Measurements from ENCODE around the gene CTTN. TPM values are rescaled to one million over a fixed set of nuclear protein-coding genes. Genes with fewer than 3 reads are reported as not detected.

The CTTN gene
- total and polyA plus RNA-seq, 9 of the 15 experiments (the other 6 are each of a cell fraction or from before 2014, with no cell fraction given): 9.9 to 158 (median 99.7) TPM

- TF ChIP-seq POLR2G (IDR thresholded peaks at IDR 0.05; ENCODE audit: low read depth, low read length): no peak
These were observed 38.1 kb upstream of the CTTN start (continued) for GRCh38 chr11:70360211-70360610.

GRCh38 chr11:70364178-70364577 lies 34.2 kb upstream of the CTTN start:
- FAIRE-seq (no peak), ATAC-seq (no peak), DNase-seq (ENCODE audit: extremely low read depth in 1 of 4, low spot score in 3 of 4) (no peak)
- no peak overlapping the region for H3K9ac ChIP-seq (ENCODE audit: insufficient read depth in 1 of 2, low read depth in 2 of 2, low read length in 2 of 2)
- no peak overlapping the region for H3K4me2 ChIP-seq (ENCODE audit: insufficient read depth, low read length)
- no peaks in the 10 kb centered on the region for H3K4me1 ChIP-seq (replicated peaks in 1 of 2; ENCODE audit: control insufficient read depth in 2 of 2, insufficient read depth in 2 of 2, low read length in 2 of 2)
- no peaks in the 10 kb centered on the region for H3K27me3 ChIP-seq (ENCODE audit: control insufficient read depth in 2 of 2, insufficient read depth in 2 of 2, low read length in 2 of 2)
- ChIA-PET CTCF (ENCODE audit: low intra/inter-chr PET ratio) (no interaction called here), POLR2A (interaction anchor here (0.5 to 0.6 kb wide), 2 partner anchors 32 to 51 kb away, joined by 3 read pairs; no protein-coding TSS in a partner anchor)
- H3K27ac ChIP-seq (ENCODE audit: extremely low read depth, low read depth, low read length): no peak overlapping the region
- H3K79me2 ChIP-seq (ENCODE audit: control insufficient read depth, insufficient read depth, low read length): no peaks in the 10 kb centered on the region
- peaks cover 70% of the 10 kb centered on the region for H3K36me3 ChIP-seq (ENCODE audit: control insufficient read depth, insufficient read depth, low read length)
- intact Hi-C loops (cut with micrococcal nuclease): no loop called here
- H3K9me3 ChIP-seq (replicated peaks; ENCODE audit: control insufficient read depth, insufficient read depth, low read depth, low read length): peaks cover 2% of the 10 kb centered on the region; the same call in 1 of the 2 replicates
- no peaks in the 10 kb centered on the region for H3K9me1 ChIP-seq (ENCODE audit: control insufficient read depth, insufficient read depth, low read length)
- no TSS peak for BruUV-seq (replicated peaks)
- H4K20me1 ChIP-seq (replicated peaks; ENCODE audit: control insufficient read depth, insufficient read depth, low read length): no peaks in the 10 kb centered on the region
- no peak overlapping the region for H3K4me3 ChIP-seq
- no peak overlapping the region for H2AFZ ChIP-seq (ENCODE audit: low read depth, low read length)
- in situ Hi-C loops (cut with MboI): no loop called here
- WGBS (ENCODE audit: insufficient coverage, low coverage, missing lambda C conversion rate): 92% methylated on average over 2 of the region's 2 CpGs
- TF ChIP-seq SNRNP70 (optimal IDR thresholded peaks at IDR 0.05; ENCODE audit: low read depth, low read length) (no peak), ELK3 (CRISPR knock-in tag; IDR thresholded peaks at IDR 0.05) (no peak), KAT2B (IDR thresholded peaks at IDR 0.05; ENCODE audit: low read depth, low read length) (no peak), DEAF1 (CRISPR knock-in tag; IDR thresholded peaks at IDR 0.05) (no peak), CHD4 (IDR thresholded peaks at IDR 0.05; ENCODE audit: insufficient read depth, insufficient replicate concordance, low read depth, low read length, poor library complexity, severe bottlenecking) (no peak), KHSRP (IDR thresholded peaks at IDR 0.05) (no peak), E2F8 (IDR thresholded peaks at IDR 0.05; ENCODE audit: low read depth, partially characterized antibody) (no peak), TAF9B (IDR thresholded peaks at IDR 0.05; ENCODE audit: partially characterized antibody) (no peak), BCLAF1 (IDR thresholded peaks at IDR 0.05; ENCODE audit: borderline replicate concordance in 1 of 2, control insufficient read depth in 1 of 2, low read depth in 2 of 2, low read length in 1 of 2) (no peak)

Data from K562 (cell line).